Measurements from ENCODE around the gene ZSCAN22. TPM values are rescaled to one million over a fixed set of nuclear protein-coding genes. Genes with fewer than 3 reads are reported as not detected.

ZSCAN22 gene
- total and polyA plus RNA-seq, 2 of the 13 experiments (the other 11 are each of a cell fraction or from before 2014, with no cell fraction given) = 2.5 to 3.5 TPM

DNA sequence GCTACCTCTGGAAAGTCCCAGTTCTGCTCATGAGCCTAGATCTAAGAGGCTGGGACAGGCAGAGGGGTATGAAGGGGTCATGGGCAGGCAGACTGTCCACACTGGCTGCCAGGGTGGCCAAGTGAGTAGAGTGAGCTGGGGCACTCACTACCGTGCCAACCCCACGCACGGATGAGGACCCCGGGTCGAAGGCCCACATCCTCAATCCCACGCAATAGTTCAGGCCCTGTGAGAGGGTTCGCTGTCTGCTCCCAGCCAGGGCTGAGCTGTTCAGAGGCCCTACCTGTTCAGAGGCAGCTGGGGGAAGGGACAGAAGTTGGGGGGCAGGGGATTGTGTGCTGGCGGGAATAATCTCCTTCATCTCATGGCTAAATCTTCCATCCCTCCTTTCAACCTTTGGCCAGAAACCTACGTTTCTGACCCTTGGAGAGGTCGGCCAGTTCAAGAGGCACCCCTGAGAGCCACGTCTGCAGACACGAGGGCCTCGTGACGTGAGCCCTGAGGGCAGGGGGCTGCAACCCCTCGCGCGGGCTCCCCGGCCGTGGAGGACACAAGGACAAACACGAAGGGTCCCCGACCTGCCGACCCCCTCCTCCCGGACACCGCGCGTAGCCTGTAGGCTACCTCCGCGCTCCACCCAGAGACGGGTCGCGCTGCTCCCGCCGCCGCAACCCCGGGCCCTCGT lies 59.2 kb downstream of the ZSCAN22 start (continued):
- TF ChIP-seq, protein P1, sequence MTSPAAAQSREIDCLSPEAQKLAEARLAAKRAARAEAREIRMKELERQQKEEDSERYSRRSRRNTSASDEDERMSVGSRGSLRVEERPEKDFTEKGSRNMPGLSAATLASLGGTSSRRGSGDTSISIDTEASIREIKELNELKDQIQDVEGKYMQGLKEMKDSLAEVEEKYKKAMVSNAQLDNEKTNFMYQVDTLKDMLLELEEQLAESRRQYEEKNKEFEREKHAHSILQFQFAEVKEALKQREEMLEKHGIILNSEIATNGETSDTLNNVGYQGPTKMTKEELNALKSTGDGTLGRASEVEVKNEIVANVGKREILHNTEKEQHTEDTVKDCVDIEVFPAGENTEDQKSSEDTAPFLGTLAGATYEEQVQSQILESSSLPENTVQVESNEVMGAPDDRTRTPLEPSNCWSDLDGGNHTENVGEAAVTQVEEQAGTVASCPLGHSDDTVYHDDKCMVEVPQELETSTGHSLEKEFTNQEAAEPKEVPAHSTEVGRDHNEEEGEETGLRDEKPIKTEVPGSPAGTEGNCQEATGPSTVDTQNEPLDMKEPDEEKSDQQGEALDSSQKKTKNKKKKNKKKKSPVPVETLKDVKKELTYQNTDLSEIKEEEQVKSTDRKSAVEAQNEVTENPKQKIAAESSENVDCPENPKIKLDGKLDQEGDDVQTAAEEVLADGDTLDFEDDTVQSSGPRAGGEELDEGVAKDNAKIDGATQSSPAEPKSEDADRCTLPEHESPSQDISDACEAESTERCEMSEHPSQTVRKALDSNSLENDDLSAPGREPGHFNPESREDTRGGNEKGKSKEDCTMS (CRISPR knock-in tag; conservative IDR thresholded peaks at IDR 0.05) = no peak
- TF ChIP-seq POLR2G (IDR thresholded peaks at IDR 0.05; ENCODE audit: low read depth, low read length) = no peak
- TF ChIP-seq FOXC1 (CRISPR knock-in tag; IDR thresholded peaks at IDR 0.05; ENCODE audit: borderline replicate concordance) = no peak
- TF ChIP-seq, protein P2, sequence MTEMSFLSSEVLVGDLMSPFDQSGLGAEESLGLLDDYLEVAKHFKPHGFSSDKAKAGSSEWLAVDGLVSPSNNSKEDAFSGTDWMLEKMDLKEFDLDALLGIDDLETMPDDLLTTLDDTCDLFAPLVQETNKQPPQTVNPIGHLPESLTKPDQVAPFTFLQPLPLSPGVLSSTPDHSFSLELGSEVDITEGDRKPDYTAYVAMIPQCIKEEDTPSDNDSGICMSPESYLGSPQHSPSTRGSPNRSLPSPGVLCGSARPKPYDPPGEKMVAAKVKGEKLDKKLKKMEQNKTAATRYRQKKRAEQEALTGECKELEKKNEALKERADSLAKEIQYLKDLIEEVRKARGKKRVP (CRISPR knock-in tag; IDR thresholded peaks at IDR 0.05) = no peak
- TF ChIP-seq ZNF354B (CRISPR knock-in tag; IDR thresholded peaks at IDR 0.05) = no peak
- no peak for TF ChIP-seq IKZF4 (CRISPR knock-in tag; IDR thresholded peaks at IDR 0.05; ENCODE audit: borderline replicate concordance, low read depth, not compliant biosample characterization)
- TF ChIP-seq, protein P3, sequence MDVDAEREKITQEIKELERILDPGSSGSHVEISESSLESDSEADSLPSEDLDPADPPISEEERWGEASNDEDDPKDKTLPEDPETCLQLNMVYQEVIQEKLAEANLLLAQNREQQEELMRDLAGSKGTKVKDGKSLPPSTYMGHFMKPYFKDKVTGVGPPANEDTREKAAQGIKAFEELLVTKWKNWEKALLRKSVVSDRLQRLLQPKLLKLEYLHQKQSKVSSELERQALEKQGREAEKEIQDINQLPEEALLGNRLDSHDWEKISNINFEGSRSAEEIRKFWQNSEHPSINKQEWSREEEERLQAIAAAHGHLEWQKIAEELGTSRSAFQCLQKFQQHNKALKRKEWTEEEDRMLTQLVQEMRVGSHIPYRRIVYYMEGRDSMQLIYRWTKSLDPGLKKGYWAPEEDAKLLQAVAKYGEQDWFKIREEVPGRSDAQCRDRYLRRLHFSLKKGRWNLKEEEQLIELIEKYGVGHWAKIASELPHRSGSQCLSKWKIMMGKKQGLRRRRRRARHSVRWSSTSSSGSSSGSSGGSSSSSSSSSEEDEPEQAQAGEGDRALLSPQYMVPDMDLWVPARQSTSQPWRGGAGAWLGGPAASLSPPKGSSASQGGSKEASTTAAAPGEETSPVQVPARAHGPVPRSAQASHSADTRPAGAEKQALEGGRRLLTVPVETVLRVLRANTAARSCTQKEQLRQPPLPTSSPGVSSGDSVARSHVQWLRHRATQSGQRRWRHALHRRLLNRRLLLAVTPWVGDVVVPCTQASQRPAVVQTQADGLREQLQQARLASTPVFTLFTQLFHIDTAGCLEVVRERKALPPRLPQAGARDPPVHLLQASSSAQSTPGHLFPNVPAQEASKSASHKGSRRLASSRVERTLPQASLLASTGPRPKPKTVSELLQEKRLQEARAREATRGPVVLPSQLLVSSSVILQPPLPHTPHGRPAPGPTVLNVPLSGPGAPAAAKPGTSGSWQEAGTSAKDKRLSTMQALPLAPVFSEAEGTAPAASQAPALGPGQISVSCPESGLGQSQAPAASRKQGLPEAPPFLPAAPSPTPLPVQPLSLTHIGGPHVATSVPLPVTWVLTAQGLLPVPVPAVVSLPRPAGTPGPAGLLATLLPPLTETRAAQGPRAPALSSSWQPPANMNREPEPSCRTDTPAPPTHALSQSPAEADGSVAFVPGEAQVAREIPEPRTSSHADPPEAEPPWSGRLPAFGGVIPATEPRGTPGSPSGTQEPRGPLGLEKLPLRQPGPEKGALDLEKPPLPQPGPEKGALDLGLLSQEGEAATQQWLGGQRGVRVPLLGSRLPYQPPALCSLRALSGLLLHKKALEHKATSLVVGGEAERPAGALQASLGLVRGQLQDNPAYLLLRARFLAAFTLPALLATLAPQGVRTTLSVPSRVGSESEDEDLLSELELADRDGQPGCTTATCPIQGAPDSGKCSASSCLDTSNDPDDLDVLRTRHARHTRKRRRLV (CRISPR knock-in tag; IDR thresholded peaks at IDR 0.05) = no peak
- no peak; the same call in 1 of the 2 replicates for TF ChIP-seq ZNF292 (CRISPR knock-in tag; IDR thresholded peaks at IDR 0.05; ENCODE audit: borderline replicate concordance, low read depth)
- TF ChIP-seq, protein P4, sequence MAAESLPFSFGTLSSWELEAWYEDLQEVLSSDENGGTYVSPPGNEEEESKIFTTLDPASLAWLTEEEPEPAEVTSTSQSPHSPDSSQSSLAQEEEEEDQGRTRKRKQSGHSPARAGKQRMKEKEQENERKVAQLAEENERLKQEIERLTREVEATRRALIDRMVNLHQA (CRISPR knock-in tag; IDR thresholded peaks at IDR 0.05) = no peak
- TF ChIP-seq, protein P5, sequence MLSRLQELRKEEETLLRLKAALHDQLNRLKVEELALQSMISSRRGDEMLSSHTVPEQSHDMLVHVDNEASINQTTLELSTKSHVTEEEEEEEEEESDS (CRISPR knock-in tag; IDR thresholded peaks at IDR 0.05; ENCODE audit: borderline replicate concordance) = 0 out of 2 replicates have a peak, but pooled peaks have one; percentile 3
- no peak; the same call in 1 of the 2 replicates for TF ChIP-seq CENPT (CRISPR knock-in tag; IDR thresholded peaks at IDR 0.05; ENCODE audit: low read depth)
- TF ChIP-seq SOX6 (IDR thresholded peaks at IDR 0.05) = no peak
- TF ChIP-seq SOX6 (CRISPR knock-in tag; IDR thresholded peaks at IDR 0.05) = no peak
- TF ChIP-seq, protein P6, sequence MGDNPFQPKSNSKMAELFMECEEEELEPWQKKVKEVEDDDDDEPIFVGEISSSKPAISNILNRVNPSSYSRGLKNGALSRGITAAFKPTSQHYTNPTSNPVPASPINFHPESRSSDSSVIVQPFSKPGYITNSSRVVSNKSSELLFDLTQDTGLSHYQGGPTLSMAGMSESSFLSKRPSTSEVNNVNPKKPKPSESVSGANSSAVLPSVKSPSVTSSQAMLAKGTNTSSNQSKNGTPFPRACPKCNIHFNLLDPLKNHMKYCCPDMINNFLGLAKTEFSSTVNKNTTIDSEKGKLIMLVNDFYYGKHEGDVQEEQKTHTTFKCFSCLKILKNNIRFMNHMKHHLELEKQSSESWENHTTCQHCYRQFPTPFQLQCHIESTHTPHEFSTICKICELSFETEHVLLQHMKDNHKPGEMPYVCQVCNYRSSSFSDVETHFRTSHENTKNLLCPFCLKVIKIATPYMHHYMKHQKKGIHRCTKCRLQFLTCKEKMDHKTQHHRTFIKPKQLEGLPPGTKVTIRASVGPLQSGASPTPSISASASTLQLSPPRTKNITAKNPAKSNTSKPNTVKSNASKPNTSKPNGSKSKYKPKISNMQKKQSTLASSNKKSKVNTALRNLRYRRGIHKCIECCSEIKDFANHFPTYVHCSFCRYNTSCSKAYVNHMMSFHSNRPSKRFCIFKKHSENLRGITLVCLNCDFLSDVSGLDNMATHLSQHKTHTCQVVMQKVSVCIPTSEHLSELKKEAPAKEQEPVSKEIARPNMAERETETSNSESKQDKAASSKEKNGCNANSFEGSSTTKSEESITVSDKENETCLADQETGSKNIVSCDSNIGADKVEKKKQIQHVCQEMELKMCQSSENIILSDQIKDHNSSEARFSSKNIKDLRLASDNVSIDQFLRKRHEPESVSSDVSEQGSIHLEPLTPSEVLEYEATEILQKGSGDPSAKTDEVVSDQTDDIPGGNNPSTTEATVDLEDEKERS (CRISPR knock-in tag; IDR thresholded peaks at IDR 0.05) = no peak; the same call in 1 of the 2 replicates
- no peak for TF ChIP-seq ZNF274 (CRISPR knock-in tag; IDR thresholded peaks at IDR 0.05)
- no peak for TF ChIP-seq ZNF121 (CRISPR knock-in tag; IDR thresholded peaks at IDR 0.05)
